GM18867 (cell line): ENCODE data around the gene PTDSS2.
"Not testable (repeated sequence)": the region's sequence is repeated elsewhere in the genome, so short reads cannot be mapped to it uniquely, and the experiment has no call there.

Experiments used
- ATAC-seq: cut with Tn5 transposase; IDR thresholded peaks from one replicate; pipeline ENCODE4 v1.9.1; 2021; ENCODE audit warnings: mild to moderate bottlenecking, moderate library complexity; ENCODE audit not compliant: unreplicated experiment

PTDSS2 gene

GRCh38 chr11:429931-430456, 20.1 kb upstream of the PTDSS2 start:
- no peak for ATAC-seq

GRCh38 chr11:431921-432320, 18.2 kb upstream of the PTDSS2 start:
- no peak for ATAC-seq

- no peak for ATAC-seq
Measured at GRCh38 chr11:432501-433100, 17.5 kb upstream of the PTDSS2 start.

DNA sequence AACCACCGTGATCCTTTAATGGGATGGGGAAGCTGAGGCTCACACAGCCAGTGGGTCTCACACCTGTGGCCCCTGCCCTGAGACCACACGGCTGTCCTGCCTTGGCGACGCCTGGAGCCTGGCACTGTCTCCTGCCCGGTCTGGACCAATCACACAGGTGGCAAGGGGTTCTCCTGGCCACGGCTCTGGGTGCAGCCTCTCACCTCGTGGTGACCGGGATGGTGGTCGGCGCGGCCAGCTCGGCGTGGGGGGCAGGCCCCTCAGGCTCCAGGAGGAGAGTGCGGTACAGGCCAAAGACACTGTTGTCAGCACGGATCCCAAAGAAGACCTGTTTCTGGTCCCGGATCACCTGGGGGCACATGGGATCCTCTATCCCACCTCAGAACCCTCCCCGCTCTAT, 17.0 kb upstream of the PTDSS2 start:
- no peak for ATAC-seq

GRCh38 chr11:433641-434040, 16.4 kb upstream of the PTDSS2 start:
- ATAC-seq = no peak

DNA sequence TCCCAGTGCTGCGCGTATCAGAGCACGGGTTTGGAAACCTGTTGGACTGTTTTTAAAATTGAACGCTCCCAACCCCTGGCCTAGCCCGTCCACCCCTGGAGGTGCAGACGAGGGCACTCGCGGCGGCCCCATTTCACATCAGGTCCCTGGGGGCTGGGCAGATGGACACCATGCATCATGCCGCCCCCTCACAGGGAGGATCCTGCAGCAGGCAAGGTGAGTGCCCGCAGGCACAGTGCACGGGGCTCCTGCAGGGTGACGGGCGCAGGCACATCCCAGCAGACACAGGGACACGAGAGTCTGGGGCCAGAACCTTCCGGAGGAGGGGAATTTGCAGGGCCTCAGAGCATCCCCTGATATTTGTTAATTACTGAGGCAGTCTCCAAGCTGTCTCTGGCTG, 15.6 kb upstream of the PTDSS2 start:
- ATAC-seq = no peak

- not testable (repeated sequence) for ATAC-seq
Measured at GRCh38 chr11:434999-435740, 14.9 kb upstream of the PTDSS2 start.

DNA sequence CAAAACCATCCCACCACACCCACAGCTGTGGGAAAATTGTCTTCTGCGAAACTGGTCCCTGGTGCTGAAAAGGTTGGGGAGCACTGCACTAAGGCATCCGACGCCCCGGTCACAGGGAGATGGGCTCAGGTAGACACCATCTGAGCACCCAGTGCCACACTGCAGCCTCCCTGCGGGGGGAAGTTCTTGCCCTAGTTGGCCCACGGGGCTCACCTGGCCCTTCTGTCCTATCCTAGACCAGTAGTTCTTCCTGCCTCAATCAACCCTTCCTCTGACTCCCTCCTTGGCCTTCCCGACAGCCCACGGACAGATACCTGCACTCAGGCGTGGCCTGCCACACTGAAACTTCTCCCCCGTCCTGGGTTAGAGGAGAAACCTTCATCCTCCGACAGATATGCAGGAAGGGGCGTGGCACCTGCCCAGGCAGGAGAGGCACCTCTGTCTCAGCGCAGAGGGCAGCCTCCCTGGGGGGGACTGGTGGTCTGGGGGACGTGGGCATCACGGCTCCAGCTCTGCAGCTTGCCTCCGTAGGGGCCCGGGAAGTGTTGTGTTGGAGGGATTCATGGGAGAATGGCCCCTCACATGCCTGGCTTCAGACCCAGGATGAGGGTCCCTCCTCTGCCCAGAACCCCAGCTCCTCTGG, 12.7 kb upstream of the PTDSS2 start:
- no peak for ATAC-seq

- ATAC-seq = no peak
Measured at GRCh38 chr11:438101-438844, 11.8 kb upstream of the PTDSS2 start.

DNA sequence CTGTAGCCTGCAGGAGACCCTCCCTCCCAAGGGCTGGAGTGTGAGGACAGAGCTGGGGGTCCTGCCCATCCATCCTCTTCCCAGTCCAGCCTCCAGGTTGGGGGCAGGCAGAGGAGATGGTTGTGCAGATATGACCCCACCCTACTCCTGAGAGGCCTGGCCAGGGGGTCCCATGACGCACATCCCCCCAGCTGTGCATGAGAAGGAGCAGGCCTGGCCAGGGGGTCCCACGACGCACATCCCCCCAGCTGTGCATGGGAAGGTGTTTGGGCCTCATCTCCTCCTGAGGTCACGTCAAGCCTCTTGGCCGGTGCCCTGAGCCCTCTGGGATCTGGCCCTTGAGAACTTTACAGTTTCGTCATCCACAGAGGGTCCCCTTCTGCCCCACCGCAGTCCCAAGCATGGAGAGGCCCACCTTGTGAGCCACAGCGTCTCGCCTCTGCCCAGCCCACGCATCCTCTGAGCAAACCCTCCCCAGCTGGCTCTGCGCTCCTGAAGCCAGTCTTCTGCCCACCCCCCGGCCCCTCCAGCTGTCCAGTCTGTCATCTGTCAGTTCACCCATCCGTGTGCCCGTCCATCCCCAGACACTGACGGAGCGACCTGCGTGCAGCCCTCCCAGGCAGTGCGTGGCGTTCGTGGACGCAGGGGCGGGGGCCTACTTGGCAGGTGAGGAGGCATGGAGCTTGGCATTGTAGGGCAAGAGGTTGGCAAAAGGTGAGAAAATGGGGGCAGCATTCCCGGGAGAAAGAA, 10.6 kb upstream of the PTDSS2 start:
- no peak for ATAC-seq

GRCh38 chr11:440065-441042, 9.7 kb upstream of the PTDSS2 start:
- no peak for ATAC-seq

- ATAC-seq = no peak
Measured at GRCh38 chr11:441043-441417, 9.0 kb upstream of the PTDSS2 start.

DNA sequence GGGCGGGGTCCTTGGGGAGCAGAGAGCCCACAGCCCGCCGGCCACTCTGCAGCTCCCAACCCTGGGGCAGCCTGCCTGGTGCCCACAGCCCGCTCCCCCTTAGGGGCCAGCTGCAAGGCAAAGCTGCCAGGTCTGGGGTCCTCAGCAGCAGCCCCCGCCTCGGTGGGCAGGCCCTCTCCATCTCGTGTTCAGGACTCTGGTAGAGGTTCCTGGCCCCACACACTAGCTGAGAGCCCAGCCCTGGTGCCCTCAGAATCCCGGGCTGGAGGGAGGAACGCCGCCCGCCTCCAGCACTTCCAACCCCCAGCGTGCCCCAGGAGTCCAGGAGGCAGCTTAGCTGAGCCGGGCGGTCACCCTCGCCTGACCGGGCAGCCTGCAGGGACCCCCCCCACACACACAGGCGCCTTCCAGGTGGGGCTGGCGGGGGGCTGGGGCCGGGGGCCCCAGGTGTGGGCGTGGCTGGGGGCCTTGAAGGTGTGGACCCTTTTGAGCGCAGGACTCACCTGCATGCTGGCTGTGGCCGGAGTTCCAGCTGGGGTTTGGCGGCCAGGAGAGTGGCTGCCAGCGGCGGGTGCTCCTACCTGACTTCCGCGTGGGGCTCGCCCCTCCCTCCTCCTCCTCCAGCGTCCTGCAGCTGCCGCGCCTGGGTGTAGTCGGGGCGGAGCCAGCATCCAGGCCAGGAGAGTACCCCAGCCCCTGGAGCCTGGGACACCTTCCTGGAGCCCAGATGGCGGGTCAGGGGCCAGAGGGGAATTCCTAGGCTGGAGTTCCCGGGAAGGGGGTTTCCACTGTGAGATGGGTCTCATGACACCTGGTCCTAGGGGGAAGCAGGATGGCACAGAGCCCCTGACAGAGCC, 8.4 kb upstream of the PTDSS2 start, which contains the start of gene ANO9:
TSS of gene ANO9 (minus strand) at position 594 of the 857 bp plus-strand sequence. CDS start at position 509, 85 bp downstream.
- peak; percentile 56 for ATAC-seq

GRCh38 chr11:442611-443081, 7.4 kb upstream of the PTDSS2 start:
- ATAC-seq = no peak

GRCh38 chr11:443542-444199, 6.4 kb upstream of the PTDSS2 start:
- ATAC-seq = no peak

DNA sequence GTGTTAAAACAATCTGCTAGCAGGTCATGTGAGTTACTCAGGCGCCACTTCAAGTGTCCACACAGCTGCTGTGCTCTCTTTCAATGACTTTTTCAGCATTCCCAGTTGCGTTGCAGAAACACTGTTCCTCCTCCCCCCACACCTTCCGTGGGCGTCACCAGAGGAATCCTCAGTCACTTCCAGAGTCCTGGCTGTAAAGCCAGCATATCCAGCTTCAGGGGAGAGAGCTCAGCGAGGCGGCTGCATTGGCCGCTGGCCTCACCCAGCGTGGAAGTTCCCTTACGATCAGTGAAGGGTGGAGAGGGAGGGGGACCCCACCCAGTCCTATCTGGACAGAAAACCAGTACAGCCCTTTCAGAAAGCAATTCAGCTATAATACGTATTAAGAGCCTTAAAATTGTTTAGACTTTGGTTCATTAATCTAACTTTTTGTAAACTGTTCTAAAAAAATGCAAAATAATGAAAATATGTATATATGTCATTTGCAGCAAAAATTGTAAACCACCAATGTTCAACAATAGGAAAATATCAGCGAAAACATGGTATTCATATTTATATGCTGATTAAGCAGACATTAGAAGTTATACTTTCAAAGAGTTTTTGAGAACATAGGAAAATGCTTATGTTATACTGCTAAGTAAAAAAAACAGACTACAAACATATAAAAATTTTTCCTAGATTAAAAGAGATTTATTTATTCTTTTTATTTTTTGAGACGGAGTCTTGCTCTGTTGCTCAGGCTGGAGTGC, 5.5 kb upstream of the PTDSS2 start:
- ATAC-seq = no peak
